Measurements from ENCODE around the gene SMC1B.
"Not testable (repeated sequence)": the region's sequence is repeated elsewhere in the genome, so short reads cannot be mapped to it uniquely, and the experiment has no call there.

SMC1B gene

GRCh38 chr22:45422237-45422983 is 9.0 kb upstream of the SMC1B start:
- DNase-seq (ENCODE audit: low read depth in 2 of 2) = no peak

GRCh38 chr22:45421349-45422055 is 8.1 kb upstream of the SMC1B start:
- no peak for DNase-seq (ENCODE audit: low read depth in 2 of 2)

- DNase-seq (ENCODE audit: low read depth in 2 of 2) = no peak
Observed at GRCh38 chr22:45420539-45420938, 7.1 kb upstream of the SMC1B start.

- no peak for DNase-seq (ENCODE audit: low read depth in 2 of 2)
Observed at GRCh38 chr22:45420011-45420410, 6.6 kb upstream of the SMC1B start.

GRCh38 chr22:45418770-45419138 is 5.4 kb upstream of the SMC1B start:
- no peak for DNase-seq (ENCODE audit: low read depth in 2 of 2)

GRCh38 chr22:45418056-45418769 is 4.8 kb upstream of the SMC1B start:
- no peak for DNase-seq (ENCODE audit: low read depth in 2 of 2)

- no peak for DNase-seq (ENCODE audit: low read depth in 2 of 2)
Observed at GRCh38 chr22:45413013-45413367, 409 bp downstream of the SMC1B start.

GRCh38 chr22:45407793-45408192 is 5.6 kb downstream of the SMC1B start:
- DNase-seq (ENCODE audit: low read depth in 2 of 2) = no peak

- no peak for DNase-seq (ENCODE audit: low read depth in 2 of 2)
Observed at GRCh38 chr22:45402466-45402985, 10.9 kb downstream of the SMC1B start.

GRCh38 chr22:45399712-45400445 is 13.5 kb downstream of the SMC1B start:
- DNase-seq (ENCODE audit: low read depth in 2 of 2) = no peak

GRCh38 chr22:45398214-45398613 is 15.2 kb downstream of the SMC1B start:
- no peak for DNase-seq (ENCODE audit: low read depth in 2 of 2)

GRCh38 chr22:45397806-45398205 is 15.6 kb downstream of the SMC1B start:
- no peak for DNase-seq (ENCODE audit: low read depth in 2 of 2)

- DNase-seq (ENCODE audit: low read depth in 2 of 2) = no peak
Observed at GRCh38 chr22:45389546-45389945, 23.9 kb downstream of the SMC1B start.

GRCh38 chr22:45381348-45381747 is 32.1 kb downstream of the SMC1B start:
- DNase-seq (ENCODE audit: low read depth in 2 of 2) = no peak

- DNase-seq (ENCODE audit: low read depth in 2 of 2) = no peak
Observed at GRCh38 chr22:45376703-45377102, 36.7 kb downstream of the SMC1B start.

GRCh38 chr22:45376009-45376408 is 37.4 kb downstream of the SMC1B start:
- no peak for DNase-seq (ENCODE audit: low read depth in 2 of 2)

GRCh38 chr22:45373592-45373991 is 39.8 kb downstream of the SMC1B start:
- not testable (repeated sequence) for DNase-seq (ENCODE audit: low read depth in 2 of 2)

- no peak for DNase-seq (ENCODE audit: low read depth in 2 of 2)
Observed at GRCh38 chr22:45366713-45367112, 46.7 kb downstream of the SMC1B start.

GRCh38 chr22:45359627-45360026 is 53.8 kb downstream of the SMC1B start:
- DNase-seq (ENCODE audit: low read depth in 2 of 2) = no peak

- DNase-seq (ENCODE audit: low read depth in 2 of 2) = no peak
Observed at GRCh38 chr22:45358127-45358526, 55.3 kb downstream of the SMC1B start.

GRCh38 chr22:45357490-45357889 is 55.9 kb downstream of the SMC1B start:
- DNase-seq (ENCODE audit: low read depth in 2 of 2) = no peak

GRCh38 chr22:45353786-45354185 is 59.6 kb downstream of the SMC1B start:
- DNase-seq (ENCODE audit: low read depth in 2 of 2) = no peak
